T follicular helper cell (primary cell): ENCODE data around the gene SLC38A10.
"Not testable (repeated sequence)": the region's sequence is repeated elsewhere in the genome, so short reads cannot be mapped to it uniquely, and the experiment has no call there.

Source experiments
- DNase-seq: peaks from one replicate; pipeline ENCODE4 v3.0.0-alpha.2; 2020; ENCODE audit warnings: low read depth

SLC38A10 gene

DNA sequence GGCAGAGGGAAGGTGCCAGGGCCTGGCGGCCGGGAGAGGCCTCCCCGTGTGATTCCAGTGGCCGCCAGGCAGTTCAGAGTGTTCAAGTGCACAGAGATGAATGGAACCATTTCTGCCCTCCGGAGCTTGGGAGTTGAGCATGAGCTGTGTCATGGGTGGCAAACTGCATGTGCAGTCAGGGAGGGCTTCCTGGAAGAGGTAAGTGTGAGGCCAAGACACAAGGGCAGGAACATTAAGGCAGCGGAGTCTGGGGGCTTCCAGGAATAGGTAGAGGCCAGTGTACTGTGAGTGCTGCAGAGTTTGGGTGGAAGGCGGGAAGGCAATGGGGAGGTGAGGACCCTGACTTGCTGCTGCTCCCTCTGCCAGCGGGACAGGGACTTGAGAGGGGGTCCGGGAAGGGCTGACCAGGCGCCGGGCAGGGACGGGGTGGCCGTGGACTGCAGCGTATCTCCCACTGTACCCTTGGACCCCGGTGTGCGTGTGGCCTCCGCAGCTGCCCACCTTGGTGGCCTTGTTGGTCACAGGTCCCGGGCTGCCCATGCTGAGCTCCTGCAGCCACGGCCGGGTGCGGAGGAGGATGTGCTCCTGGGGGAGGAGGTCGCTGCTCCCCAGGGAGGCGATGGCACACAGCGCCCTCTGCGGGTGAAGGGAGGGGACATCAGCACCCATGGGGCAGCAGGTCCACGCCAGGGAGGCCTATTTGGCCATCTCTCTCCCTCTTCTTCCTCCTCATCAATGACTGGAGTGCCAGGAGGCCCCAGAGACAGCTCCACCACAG is 64.9 kb downstream of the SLC38A10 start:
- DNase-seq = no peak

DNA sequence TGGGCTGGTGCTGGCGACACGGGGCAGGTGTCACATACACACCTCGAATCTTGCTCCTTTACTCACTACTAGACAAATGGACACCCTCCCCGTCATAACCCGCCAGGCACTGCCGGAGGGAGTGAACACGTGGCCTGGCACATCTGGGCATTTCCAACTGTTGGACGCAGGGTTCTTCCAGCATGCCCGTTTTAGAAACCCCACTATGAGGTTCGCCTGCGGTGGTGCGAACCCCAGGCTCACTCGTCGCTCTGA is 65.5 kb downstream of the SLC38A10 start:
- DNase-seq = no peak

DNA sequence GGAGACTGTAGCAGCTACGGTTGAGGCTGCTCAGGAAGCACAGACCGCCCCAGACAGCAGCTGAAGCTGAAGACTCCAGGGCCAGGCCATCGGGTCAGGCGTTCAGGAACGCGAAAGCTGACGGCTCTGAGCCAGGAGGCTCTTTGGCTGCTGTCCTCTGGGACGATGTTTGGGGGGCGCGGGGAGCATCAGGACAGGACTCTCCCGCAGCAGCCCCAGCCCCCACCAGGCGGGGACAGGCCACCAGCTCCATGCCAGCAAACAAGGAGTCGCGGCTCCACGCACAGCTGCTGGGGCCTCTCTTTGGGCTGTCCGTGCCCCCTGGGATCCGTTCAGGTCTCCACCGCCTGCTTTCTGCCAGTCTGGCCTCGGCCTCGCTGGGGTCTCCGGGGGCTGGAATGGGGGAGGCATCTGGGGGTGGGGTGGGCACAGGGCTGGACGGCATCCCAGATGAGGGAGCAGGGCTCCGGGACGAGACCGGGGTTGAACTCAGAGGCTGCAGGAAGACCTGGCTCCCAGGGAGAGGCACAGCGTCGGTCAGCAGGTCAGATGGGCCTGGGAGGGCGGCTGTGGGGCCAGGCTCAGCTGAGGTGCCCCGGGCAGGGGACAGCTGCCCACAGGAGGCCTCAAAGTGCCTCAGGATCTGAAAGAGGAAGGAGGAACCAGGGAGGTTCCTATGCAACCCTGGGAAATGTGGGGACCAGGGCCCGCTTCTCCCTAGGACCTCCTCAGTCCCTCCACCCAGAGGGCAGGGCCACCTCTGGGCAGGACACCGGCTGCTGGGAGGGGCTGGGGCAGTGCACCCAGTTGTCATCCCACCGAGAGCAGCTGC is 66.1 kb downstream of the SLC38A10 start:
- no peak for DNase-seq

DNA sequence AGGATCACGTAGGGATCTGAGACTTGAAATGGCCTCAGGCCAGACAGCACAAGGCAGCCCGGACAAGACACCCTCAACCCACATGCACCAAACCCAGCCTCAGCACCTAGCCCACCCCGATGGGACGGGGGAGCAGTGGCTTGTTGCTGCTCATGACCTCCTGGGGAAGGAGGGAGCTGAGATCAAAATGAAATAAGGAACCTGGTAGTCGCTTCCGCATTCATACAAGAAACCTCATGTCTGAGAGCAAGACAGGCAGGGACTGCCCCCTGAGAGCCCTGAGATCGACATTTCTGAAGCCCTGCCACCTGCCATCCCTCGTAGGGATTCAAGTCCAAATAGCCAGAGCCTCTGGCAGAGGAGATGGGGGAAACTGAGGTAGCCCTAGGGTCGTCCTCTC is 66.7 kb downstream of the SLC38A10 start:
- DNase-seq = no peak

DNA sequence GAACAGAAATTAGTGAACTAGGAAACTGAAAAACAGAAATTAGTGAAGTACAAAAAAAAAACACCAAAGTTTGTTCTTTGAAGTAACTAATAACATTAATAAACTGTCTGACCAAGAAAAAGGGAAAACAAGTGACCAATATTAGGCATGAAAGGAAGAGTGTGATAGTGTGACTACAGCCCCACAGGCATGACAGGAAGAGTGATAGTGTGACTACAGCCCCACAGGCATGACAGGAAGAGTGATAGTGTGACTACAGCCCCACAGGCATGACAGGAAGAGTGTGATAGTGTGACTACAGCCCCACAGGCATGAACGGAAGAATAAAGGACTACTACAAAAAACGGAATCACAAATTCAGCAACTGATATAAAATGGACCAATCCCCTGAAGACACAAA is 67.5 kb downstream of the SLC38A10 start:
- not testable (repeated sequence) for DNase-seq

DNA sequence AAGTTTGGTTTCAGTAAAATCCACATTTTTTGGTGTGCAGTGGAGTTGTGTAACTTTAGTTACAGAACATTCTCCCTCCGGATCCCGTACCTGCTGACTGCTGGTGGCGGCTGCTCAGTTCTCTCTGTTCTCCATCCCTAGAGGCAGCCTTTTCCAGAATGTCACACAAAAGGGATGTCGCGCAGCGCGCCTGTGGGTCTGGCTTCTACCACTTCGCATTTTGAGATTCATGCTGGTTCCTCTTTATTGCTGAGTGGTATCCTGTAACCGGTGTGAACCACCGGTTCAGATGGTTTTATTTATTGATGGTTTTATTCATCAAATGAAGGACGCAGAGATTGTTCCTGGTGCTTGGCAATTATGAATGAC is 71.4 kb downstream of the SLC38A10 start:
- DNase-seq = no peak

DNA sequence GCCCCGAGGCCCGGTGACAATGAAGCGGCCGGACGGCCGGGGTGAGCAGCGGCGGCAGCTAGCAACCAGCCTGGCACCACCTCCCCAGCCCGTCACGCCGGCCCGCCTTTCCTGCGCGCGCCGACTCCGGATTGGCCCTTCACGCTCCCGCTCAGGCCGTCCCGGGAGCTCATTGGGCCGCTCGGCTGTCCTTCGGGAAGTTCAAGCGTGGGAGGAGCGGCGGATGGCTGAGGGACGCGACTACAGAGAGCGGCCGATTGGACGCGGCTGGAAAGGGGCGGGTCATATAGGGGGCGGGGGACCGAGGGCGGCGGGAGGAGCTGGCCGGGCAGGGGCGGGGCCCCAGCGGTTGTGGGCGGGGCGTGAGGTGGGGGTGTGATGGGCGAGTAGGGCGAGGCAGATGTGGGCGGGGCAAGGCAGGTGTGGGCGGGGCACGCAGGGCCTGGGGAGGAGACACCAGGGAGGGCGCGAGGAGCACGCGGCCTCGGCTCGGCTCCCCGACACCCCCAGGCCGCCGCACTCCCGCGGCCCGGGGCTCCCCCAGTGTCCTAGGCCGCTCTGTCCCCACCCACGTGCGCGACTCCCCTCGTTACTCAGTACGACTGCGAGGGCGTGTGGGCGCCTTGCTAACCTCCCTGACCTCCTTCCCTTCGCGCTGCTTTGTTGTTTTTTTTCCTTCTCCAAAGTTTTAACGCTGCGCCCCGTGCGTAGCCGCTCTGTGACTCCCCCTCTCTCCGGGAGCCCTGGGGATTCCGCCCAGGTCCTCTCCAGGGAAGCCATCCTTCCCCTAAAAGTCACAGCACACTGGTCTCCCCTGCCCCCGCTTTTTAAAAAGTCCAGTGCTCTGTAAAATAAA is 72.0 kb downstream of the SLC38A10 start, which contains the start of gene CEP131:
TSS of gene CEP131 (minus strand) at position 60 of the 856 bp plus-strand sequence. CDS start 2,909 bp downstream, outside the sequence.
- peak; percentile 99 for DNase-seq

DNA sequence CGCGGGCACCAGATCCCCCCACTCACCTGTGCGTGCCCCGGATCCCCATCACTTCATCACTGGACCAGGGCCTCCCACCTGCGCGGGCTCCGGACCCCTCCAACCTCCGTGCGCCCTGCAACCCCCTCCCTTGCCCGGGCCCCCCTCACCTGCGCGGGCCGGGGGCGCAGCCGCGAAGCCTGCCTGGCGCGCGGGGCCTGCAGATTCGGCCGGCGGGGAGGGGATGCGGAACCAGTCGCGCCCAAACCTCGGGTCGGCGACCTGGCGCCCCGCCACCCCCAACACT is 72.5 kb downstream of the SLC38A10 start:
- DNase-seq = no peak

DNA sequence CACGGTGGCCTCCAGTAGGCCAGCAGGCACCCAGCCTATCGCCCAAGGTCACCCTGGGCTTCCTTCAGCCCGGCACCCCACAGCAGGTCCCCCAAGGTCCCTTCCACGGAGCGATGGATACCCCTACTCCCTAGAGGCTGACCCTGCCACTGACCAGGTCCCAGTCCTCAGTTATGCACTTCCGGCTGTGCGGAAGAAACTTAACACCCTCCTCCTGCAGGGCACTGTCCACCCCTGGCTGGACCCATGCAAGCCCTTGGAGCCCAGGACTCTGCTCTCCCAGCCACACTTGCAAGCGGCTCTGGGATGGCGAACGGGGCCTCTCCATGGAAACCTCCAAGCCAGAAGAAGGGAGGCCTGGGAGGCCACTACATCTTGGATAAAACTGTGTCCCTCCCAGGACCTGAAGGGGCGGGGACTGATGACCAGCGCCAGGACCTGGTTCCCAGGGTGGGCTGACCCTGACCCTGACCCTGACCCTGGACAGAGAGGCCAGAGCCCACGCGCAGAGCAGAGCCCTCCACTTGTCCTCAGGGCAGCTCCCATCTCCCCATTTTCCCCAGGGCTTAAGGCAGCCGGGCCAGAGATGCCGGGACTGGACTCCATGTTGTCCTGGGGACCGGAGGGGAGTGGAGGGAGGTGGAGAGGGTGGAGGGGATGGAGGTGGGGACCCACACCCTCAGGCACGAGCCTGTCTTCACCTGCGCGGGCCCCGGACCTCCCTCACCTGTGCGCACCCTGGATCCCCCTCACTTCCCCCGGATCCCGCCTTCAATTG is 73.1 kb downstream of the SLC38A10 start:
- no peak for DNase-seq

DNA sequence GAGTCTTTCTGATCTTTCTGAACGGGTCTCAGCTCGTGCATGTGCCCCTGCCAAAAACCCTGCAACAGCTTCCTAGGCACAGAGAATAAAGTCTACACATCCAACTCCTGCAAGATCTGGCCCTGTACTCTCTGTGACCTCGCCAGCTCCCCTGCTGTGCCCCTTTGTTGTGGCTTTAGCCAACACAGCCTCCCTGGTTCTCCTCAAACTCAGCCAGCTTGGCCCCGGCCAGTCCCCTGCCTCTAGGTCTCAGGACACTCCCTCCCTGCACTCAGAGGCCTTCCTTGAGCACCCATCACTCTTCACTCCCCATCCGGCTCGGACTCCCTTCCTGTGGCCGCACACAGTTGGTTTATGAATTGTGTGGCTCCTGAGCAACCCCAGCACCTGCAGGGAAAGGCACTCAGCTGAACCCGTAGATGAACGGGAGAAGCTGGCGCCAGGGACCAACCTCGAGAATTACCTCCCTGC is 73.7 kb downstream of the SLC38A10 start:
- no peak for DNase-seq

DNA sequence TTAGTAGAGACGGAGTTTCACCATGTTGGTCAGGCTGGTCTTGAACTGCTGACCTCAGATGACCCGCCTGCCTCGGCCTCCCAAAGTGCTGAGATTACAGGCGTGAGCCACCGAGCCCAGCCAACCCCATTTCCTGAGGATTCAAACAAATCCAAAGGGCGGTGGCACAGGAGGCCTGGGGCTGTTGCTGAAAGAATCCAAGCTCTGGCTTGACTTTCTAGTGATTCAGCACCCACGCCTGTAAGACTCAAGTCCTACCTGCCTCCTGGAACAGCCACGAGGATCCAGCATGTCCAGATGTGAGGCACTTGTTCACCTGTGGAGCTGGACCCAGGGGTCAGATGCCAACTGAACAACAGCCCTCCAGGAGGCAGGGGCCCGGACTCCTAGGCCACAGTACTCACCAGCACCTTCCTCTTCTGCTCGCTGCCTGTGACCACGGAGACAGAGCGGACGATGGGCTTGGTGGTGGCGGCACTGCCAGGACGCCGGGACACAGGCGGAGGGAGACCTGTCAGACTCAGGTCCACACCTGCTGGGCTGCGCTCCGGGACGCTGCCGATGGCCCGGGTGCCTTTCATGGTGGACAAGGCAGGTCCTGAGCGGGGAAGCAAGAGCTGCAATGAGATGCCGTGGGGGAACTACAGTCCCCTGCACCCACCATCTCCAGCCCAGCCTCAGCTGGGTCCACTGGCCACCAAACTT is 75.5 kb downstream of the SLC38A10 start:
- DNase-seq = no peak

DNA sequence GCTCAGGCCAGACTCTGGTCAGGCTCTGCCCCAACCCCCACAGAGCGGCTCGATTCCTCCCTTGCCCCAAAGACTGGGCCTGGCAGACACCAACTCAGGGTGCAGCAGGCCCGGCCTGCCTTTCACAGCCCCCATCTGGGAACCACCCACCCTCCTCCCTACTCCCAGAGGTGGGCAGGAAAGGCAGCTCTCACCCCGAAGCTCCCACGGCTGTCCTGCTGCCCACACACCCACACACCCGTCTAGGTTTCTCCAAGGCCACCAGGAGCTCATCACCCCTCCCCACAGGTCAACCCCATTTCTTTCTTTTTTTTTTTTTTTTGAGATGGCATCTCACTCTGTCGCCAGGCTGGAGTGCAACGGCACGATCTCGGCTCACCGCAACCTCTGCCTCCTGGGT is 76.1 kb downstream of the SLC38A10 start:
- no peak for DNase-seq

DNA sequence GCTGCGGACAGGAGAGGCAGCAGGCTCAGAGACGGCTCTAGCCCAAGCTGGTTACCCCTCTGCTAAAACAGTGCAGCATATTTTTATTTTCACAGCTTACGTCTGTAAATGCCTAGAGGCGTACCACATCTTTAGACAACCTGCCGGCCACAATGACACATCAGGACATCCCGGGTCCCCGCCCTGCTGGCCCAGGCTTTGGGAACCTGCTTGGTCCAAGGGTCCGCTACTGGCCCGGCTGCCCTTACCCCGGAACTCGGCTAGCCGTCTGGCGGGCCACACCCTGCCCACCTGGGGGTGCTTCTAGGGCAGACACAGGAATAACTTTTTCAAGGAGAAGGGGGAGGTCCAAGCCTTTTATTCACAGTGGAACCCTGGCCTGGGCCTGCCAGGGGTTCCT is 76.6 kb downstream of the SLC38A10 start:
- no peak for DNase-seq

DNA sequence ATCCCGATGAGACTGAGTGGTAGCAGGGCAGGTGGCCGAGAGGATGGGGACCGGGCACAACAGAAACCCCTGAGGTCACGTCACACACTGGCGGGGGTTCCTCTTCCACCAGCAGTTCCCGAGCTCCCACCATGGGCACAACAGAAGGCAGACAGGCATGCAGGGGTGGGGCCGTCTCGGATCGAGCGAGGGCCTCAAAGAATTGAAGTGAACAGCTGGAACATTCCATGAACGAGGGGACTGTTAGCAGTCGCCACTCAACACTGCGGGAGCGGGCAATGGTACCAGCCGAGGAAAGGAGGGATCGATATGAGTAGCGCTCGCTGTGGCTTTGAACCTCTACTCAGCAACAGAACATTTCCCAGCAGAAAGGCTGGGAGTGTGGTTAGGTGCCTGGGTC is 77.6 kb downstream of the SLC38A10 start:
- DNase-seq = no peak

DNA sequence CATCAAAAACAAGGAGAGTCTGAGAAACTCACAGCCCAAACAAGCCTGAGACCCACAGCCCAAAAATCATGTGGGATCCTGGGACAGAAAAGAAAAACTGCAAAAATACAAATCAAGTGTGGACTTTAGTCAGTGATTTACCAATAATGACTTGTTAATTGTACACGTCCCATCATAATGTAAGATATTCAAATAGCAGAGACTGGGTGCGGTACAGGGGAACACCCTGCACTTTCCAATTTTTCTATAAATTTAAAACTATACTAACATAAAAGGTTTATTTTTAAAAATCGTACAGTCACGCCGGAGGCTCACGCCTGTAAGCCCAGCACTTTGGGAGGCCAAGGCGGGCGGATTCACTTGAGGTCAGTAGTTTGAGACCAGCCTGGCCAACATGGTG is 81.1 kb downstream of the SLC38A10 start:
- no peak for DNase-seq

DNA sequence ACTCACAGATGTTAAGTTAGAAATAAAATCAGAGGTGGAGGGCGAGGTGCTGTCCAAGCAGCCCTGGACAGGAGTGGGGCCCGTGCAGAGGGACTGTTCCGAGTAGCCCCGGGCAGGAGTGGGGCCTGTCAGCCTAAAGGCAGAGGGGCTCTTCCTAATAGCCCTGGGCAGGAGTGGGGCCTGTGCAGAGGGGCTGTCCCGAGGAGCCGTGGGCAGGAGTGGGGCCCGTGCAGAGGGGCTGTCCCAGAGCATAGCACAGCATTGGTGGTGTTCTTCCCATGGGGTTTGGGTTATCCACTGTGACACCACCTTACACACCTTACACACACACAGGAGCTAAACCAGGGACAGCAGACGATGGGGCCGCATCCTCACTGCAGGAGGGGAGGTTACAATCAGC is 82.7 kb downstream of the SLC38A10 start:
- DNase-seq = no peak

DNA sequence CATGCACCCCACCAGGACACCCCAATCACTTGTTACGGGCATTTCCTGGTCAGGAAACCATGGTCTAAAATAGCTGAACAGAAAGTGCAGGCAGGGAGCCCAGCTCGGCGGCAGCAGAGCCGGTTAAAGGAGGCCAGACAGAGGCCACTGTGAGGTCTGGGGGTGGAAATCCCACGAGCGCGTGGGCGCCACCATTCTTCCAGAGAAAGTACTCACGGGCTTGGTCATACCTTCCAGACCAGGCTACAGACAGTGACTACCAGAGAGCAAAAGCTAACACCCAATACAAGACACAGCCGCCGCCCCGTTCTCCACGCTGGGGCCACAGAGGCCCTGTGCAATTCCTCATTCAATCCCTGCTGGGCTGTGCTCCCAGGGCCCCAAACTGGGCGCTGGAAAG is 84.2 kb downstream of the SLC38A10 start:
- DNase-seq = no peak

DNA sequence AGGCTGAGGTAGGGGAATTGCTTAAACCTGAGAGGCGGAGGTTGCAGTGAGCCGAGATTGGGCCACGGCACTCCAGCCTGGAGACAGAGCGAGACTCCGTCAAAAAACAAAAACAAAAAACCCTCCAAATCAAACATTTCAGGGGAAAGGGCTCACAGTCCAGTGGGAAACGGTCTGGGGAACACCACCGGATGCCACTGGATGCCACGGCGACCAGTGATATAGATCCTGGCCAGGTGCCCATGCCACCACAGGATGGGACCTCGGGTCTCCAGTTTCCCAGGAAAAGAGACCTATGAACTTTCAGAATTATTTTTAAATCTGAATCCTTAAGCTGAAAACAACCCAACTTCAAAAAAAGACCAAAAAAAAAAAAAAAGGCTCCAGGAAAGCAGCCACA is 84.6 kb downstream of the SLC38A10 start:
- DNase-seq = no peak

DNA sequence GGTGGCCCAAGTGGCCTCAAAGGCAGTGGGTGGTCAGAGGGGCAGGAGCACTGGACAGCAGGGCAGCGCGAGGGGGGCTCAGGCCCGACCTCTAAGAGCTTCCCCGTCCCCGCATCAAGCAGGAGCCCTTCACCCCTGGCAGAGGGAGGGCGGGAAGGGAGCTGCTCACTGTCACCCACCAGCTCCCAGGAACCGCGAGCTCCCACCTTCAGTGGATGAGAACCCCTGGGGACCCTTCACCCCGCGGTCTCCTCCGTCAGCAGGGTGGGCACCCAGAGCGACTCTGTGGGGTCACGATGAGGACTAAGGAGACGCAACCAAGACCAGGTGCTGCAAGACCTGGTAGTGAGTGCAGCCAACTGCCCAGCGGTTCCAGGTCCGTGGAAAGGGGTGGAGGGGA is 86.0 kb downstream of the SLC38A10 start:
- DNase-seq = no peak

DNA sequence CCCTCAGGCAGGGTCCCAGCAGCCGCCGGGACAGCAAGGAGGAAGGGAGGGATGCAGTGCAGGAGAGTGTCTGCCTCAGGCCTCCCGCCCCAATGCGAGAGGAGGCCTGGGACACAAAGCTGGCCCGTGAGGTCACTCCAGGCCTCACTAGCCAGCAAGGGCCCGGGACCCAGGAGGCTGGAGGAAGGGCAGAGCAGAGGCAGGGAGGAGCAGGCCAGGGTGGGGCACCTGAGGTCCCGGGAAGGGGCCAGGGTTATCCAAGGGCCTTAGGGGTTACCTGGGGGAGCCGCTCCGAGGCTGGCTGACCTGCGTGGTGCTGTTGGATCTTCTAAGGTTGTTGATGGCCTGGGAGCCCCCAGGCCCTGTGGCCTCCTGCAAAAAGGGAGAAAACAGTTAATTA is 86.5 kb downstream of the SLC38A10 start:
- DNase-seq = no peak
